ENCODE measurements around the gene MYL1. TPM values are rescaled to one million over a fixed set of nuclear protein-coding genes. Genes with fewer than 3 reads are reported as not detected.

The MYL1 gene
- total and polyA plus RNA-seq, 9 donors = 0.62 TPM; not detected in 8

DNA sequence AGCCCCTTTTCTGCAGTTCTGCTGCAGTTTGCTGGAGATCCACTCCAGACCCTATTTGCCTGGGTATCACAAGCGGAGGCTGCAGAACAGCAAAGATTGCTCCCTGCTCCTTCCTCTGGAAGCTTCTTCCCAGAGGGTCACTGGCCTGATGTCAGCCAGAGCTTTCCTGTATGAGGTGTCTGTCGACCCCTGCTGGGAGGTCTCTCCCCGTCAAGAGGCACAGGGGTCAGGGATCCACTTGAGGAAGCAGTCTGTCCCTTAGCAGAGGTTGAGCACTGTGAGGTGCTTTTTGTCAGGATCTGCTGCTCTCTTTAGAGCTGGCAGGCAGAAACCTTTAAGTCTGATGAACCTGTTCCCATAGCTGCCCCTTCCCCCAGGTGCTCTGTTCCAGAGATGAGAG is 42.0 kb upstream of the MYL1 start:
- Histone ChIP-seq H3K27me3 (no peaks in the 10 kb centered on the region), H3K4me1 (ENCODE audit: insufficient read depth) (no peaks in the 10 kb centered on the region), H3K9me3 (no peaks in the 10 kb centered on the region), H3K36me3 (no peaks in the 10 kb centered on the region), H3K4me3 (no peak overlapping the region), H3K27ac (no peak overlapping the region)
- no peak for DNase-seq
- whole genome bisulfite sequencing, 3 donors = 39 to 46% (median 42%) methylated on average over 3 of the region's 3 CpGs
- TF ChIP-seq CTCF (IDR thresholded peaks at IDR 0.05) (no peak), POLR2A (IDR thresholded peaks at IDR 0.05) (no peak), EP300 (IDR thresholded peaks at IDR 0.05) (no peak)
- intact Hi-C loops (cut with DNase I) = no loop called here

GRCh38 chr2:210337159-210337558 is 22.2 kb upstream of the MYL1 start:
- Histone ChIP-seq H3K27me3 (no peaks in the 10 kb centered on the region), H3K27ac (no peak overlapping the region), H3K9me3 (no peaks in the 10 kb centered on the region), H3K36me3 (no peaks in the 10 kb centered on the region), H3K4me3 (no peak overlapping the region), H3K4me1 (ENCODE audit: insufficient read depth) (no peaks in the 10 kb centered on the region)
- WGBS, 3 donors = 68 to 75% (median 71%) methylated on average over 2 of the region's 2 CpGs
- no peak for DNase-seq
- TF ChIP-seq EP300 (IDR thresholded peaks at IDR 0.05) = no peak
- no peak for TF ChIP-seq POLR2A (IDR thresholded peaks at IDR 0.05)
- no peak for TF ChIP-seq CTCF (IDR thresholded peaks at IDR 0.05)
- intact Hi-C loops (cut with DNase I) = no loop called here

DNA sequence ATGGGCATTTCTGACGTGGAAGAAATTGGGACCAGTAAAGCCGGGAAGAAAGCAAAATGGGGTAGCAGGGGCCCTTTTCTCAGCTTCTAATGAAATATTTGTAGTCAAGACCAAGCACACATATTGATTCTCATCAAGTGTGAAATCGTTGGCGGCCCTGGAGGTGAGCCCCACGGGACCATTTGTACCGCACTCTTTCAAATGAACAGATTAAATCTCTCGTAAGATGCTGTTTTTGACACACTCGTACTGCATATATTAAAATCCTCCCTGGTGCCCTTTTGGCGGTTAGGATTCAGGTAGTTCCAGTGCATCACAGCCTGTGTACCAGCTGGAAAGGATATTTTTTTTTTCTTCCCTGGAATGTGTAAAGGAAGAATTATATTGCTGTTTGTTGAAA is 9.9 kb upstream of the MYL1 start:
- Histone ChIP-seq H3K27me3 (no peaks in the 10 kb centered on the region), H3K36me3 (no peaks in the 10 kb centered on the region), H3K4me1 (ENCODE audit: insufficient read depth) (no peaks in the 10 kb centered on the region), H3K4me3 (no peak overlapping the region), H3K9me3 (no peaks in the 10 kb centered on the region), H3K27ac (no peak overlapping the region)
- TF ChIP-seq EP300 (IDR thresholded peaks at IDR 0.05) = no peak
- no peak for TF ChIP-seq CTCF (IDR thresholded peaks at IDR 0.05)
- TF ChIP-seq POLR2A (IDR thresholded peaks at IDR 0.05) = no peak
- DNase-seq = no peak
- intact Hi-C loops (cut with DNase I) = no loop called here
- 84 to 89% (median 89%) methylated on average over 9 of the region's 9 CpGs for whole genome bisulfite sequencing, 3 donors

DNA sequence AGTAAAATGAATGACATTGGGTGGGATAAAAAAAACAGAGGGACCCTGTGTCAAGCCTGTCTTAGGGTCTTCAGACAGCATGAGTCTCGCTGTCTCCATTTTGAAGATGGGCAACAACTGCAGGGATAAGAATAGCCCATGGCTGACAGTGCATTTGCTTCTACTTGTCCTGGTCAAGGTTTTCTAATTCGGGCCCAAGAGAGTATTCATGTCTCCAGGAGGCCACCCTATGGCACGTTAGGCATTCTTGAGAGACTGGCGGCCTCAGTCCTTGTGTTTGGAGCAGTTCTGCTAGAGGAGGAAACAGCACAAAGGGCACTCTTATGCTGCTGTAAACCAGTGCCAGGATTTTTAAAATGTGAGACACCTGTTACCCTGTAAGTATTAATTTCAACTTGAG is 9.5 kb upstream of the MYL1 start:
- no peak for DNase-seq
- Histone ChIP-seq H3K27me3 (no peaks in the 10 kb centered on the region), H3K9me3 (no peaks in the 10 kb centered on the region), H3K36me3 (no peaks in the 10 kb centered on the region), H3K4me1 (ENCODE audit: insufficient read depth) (no peaks in the 10 kb centered on the region), H3K4me3 (no peak overlapping the region), H3K27ac (no peak overlapping the region)
- intact Hi-C loops (cut with DNase I) = no loop called here
- TF ChIP-seq POLR2A (IDR thresholded peaks at IDR 0.05) (no peak), CTCF (IDR thresholded peaks at IDR 0.05) (no peak), EP300 (IDR thresholded peaks at IDR 0.05) (no peak)
- WGBS, 3 donors = 64 to 73% (median 71%) methylated on average over 4 of the region's 4 CpGs

DNA sequence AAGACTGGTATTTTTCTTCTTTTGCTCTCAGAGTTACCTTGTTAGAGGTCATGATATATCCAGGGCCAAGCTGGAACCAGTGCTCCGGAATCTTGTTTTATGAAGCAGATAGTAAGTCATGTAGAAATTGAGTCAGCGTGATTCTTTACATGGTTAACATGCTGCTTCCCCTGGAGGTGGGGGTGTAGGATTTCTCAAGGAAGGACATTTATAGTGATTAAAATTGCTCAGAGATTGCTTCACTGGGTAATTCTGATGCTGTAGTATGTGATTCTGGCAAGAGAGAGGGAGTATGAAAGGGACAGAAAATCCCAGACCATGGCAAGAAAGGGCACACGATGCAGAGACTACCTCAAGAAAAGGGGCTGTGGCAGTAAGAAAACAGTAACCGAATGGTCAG is 8.0 kb upstream of the MYL1 start:
- DNase-seq = no peak

More for the DNA sequence above, 8.0 kb upstream of the MYL1 start:
- WGBS, 3 donors = 65 to 79% (median 66%) methylated on average over 4 of the region's 4 CpGs
- no peaks in the 10 kb centered on the region for H3K27me3 ChIP-seq
- H3K4me1 ChIP-seq (ENCODE audit: insufficient read depth) = no peaks in the 10 kb centered on the region
- no peak overlapping the region for H3K27ac ChIP-seq
- H3K36me3 ChIP-seq = no peaks in the 10 kb centered on the region
- no peaks in the 10 kb centered on the region for H3K9me3 ChIP-seq
- no peak overlapping the region for H3K4me3 ChIP-seq
- intact Hi-C loops (cut with DNase I) = no loop called here
- no peak for TF ChIP-seq POLR2A (IDR thresholded peaks at IDR 0.05)
- no peak for TF ChIP-seq CTCF (IDR thresholded peaks at IDR 0.05)
- TF ChIP-seq EP300 (IDR thresholded peaks at IDR 0.05) = no peak

All from ovary (tissue), 9 donors.